PC-3 (cell line): ENCODE measurements around the gene INPP5D.

Experiments used
- CTCF ChIP-seq: fragments of 300-600 bp; sonication (generic); conservative IDR thresholded peaks from 2 replicates; pipeline ENCODE4 v1.5.1; 2017; ENCODE audit warnings: antibody characterized with exemption, low read depth, mild to moderate bottlenecking, low read length
- EZH2 ChIP-seq: fragments of 300-600 bp; sonication (generic); IDR thresholded peaks from one replicate; pipeline ENCODE4 v1.6.1; 2017; ENCODE audit warnings: antibody characterized with exemption, mild to moderate bottlenecking, low read length; ENCODE audit not compliant: unreplicated experiment
- EZH2phosphoT487 ChIP-seq: fragments of 300-600 bp; sonication (generic); IDR thresholded peaks from 2 replicates; pipeline ENCODE4 v1.6.1; 2018; ENCODE audit warnings: mild to moderate bottlenecking, antibody characterized with exemption, low read length, borderline replicate concordance

- TF ChIP-seq CTCF (no peak), EZH2 (no peak), EZH2phosphoT487 (no peak)
Measured at GRCh38 chr2:233164128-233164635, 104.0 kb downstream of the INPP5D start.
